Measurements from ENCODE around the gene ATXN2. TPM values are rescaled to one million over a fixed set of nuclear protein-coding genes. Genes with fewer than 3 reads are reported as not detected.

Gene ATXN2
- total and polyA plus RNA-seq, 9 of the 15 experiments (the other 6 are each of a cell fraction or from before 2014, with no cell fraction given) = 16.8 to 67.8 (median 29.3) TPM

DNA sequence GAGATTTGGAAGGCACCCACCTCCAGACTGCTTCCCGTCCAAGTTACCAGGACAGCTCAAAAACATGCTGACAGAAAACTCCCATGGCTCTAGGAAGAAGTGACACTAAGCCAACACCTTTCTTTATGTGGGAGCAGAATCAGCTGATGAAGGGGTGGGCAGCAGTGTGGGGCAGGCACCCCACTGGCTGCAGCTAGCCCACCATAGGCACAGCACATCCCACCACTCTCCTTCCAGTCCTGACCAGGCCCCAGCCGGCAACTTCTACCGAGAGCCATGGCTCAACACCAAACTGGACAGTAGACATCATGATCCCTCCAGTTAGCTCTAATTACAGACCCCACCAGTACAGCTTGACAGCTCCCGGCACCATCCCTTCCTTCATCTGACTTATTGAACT is 148.4 kb downstream of the ATXN2 start:
- ATAC-seq (no peak), FAIRE-seq (no peak), DNase-seq (ENCODE audit: extremely low read depth in 1 of 4, low spot score in 3 of 4) (no peak)
- Histone ChIP-seq H3K27ac (ENCODE audit: extremely low read depth, low read depth, low read length) (no peak overlapping the region), H2AFZ (ENCODE audit: low read depth, low read length) (no peak overlapping the region), H3K79me2 (ENCODE audit: control insufficient read depth, insufficient read depth, low read length) (peaks cover 8% of the 10 kb centered on the region), H3K4me2 (ENCODE audit: insufficient read depth, low read length) (no peak overlapping the region), H4K20me1 (replicated peaks; ENCODE audit: control insufficient read depth, insufficient read depth, low read length) (peaks cover 14% of the 10 kb centered on the region; the same call in 1 of the 2 replicates), H3K9ac (ENCODE audit: insufficient read depth in 1 of 2, low read depth in 2 of 2, low read length in 2 of 2) (no peak overlapping the region), H3K9me1 (ENCODE audit: control insufficient read depth, insufficient read depth, low read length) (no peaks in the 10 kb centered on the region), H3K4me1 (replicated peaks in 1 of 2; ENCODE audit: control insufficient read depth in 2 of 2, insufficient read depth in 2 of 2, low read length in 2 of 2) (peaks cover 6 to 16% of the 10 kb centered on the region in 2 experiments), H3K4me3 (no peak overlapping the region), H3K27me3 (ENCODE audit: control insufficient read depth in 2 of 2, insufficient read depth in 2 of 2, low read length in 2 of 2) (no peaks in the 10 kb centered on the region), H3K9me3 (replicated peaks; ENCODE audit: control insufficient read depth, insufficient read depth, low read depth, low read length) (no peaks in the 10 kb centered on the region), H3K36me3 (ENCODE audit: control insufficient read depth, insufficient read depth, low read length) (peaks cover 97% of the 10 kb centered on the region)
- WGBS (ENCODE audit: insufficient coverage, low coverage, missing lambda C conversion rate) = 77% methylated on average over 4 of the region's 4 CpGs
- TSS peak; percentile 30 for BruUV-seq (replicated peaks)
- ChIA-PET CTCF (ENCODE audit: low intra/inter-chr PET ratio) (interaction anchor here (1.8 to 3.8 kb wide), 4 partner anchors 48 to 120 kb away, joined by 3 to 54 read pairs (median 8); no protein-coding TSS in a partner anchor), POLR2A (interaction anchor here (0.7 to 2.5 kb wide), 4 partner anchors 16 to 670 kb away, joined by 4 to 13 read pairs (median 6); no protein-coding TSS in a partner anchor)
- intact Hi-C loops (cut with micrococcal nuclease) = loop anchor here (1.0 to 5.0 kb wide), 3 partner anchors 53 to 222 kb away; no protein-coding TSS in a partner anchor
- in situ Hi-C loops (cut with MboI) = no loop called here
- TF ChIP-seq, protein P1, sequence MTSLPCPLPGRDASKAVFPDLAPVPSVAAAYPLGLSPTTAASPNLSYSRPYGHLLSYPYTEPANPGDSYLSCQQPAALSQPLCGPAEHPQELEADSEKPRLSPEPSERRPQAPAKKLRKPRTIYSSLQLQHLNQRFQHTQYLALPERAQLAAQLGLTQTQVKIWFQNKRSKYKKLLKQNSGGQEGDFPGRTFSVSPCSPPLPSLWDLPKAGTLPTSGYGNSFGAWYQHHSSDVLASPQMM (CRISPR knock-in tag; IDR thresholded peaks at IDR 0.05) = no peak
- TF ChIP-seq, protein P2, sequence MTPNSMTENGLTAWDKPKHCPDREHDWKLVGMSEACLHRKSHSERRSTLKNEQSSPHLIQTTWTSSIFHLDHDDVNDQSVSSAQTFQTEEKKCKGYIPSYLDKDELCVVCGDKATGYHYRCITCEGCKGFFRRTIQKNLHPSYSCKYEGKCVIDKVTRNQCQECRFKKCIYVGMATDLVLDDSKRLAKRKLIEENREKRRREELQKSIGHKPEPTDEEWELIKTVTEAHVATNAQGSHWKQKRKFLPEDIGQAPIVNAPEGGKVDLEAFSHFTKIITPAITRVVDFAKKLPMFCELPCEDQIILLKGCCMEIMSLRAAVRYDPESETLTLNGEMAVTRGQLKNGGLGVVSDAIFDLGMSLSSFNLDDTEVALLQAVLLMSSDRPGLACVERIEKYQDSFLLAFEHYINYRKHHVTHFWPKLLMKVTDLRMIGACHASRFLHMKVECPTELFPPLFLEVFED (CRISPR knock-in tag; conservative IDR thresholded peaks at IDR 0.05) = no peak
- TF ChIP-seq POLR2G (IDR thresholded peaks at IDR 0.05; ENCODE audit: low read depth, low read length) (peak; percentile 69), SUPT5H (IDR thresholded peaks at IDR 0.05) (peak; percentile 68), ATF7 (IDR thresholded peaks at IDR 0.05) (no peak), EZH2 (IDR thresholded peaks at IDR 0.05; ENCODE audit: borderline replicate concordance, low read depth, low read length) (no peak), ZNF644 (tag; IDR thresholded peaks at IDR 0.05; ENCODE audit: low read depth) (no peak), HDAC6 (IDR thresholded peaks at IDR 0.05; ENCODE audit: low read depth, low read length) (no peak), MTA1 (IDR thresholded peaks at IDR 0.05; ENCODE audit: borderline replicate concordance) (no peak), NKRF (IDR thresholded peaks at IDR 0.05; ENCODE audit: borderline replicate concordance) (no peak), ZFP1 (CRISPR knock-in tag; IDR thresholded peaks at IDR 0.05) (no peak), POLR2B (IDR thresholded peaks at IDR 0.05; ENCODE audit: low read depth, partially characterized antibody) (peak; percentile 38), NR0B1 (IDR thresholded peaks at IDR 0.05; ENCODE audit: partially characterized antibody) (no peak), CREB1 (IDR thresholded peaks at IDR 0.05) (no peak), CREB1 (CRISPR knock-in tag; IDR thresholded peaks at IDR 0.05) (no peak), ZC3H8 (IDR thresholded peaks at IDR 0.05) (no peak), SREBF1 (IDR thresholded peaks at IDR 0.05; ENCODE audit: borderline replicate concordance, low read depth, low read length) (no peak), POLR2A (conservative IDR thresholded peaks at IDR 0.05) (peak; percentile 70), POLR2AphosphoS2 (IDR thresholded peaks at IDR 0.05; ENCODE audit: low read length) (peak; percentile 95), E2F3 (CRISPR knock-in tag; IDR thresholded peaks at IDR 0.05) (no peak), ZNF224 (CRISPR knock-in tag; IDR thresholded peaks at IDR 0.05) (no peak), SMAD4 (CRISPR knock-in tag; conservative IDR thresholded peaks at IDR 0.05) (no peak)

All from K562 (cell line).